Panc1 (cell line): ENCODE results near the gene C1orf74. TPM values are rescaled to one million over a fixed set of nuclear protein-coding genes. Genes with fewer than 3 reads are reported as not detected.

Source experiments
- ATAC-seq: fragments of 200-7000 bp; cut with Tn5 transposase; 2 replicates; pipeline ENCODE4 v1.9.1; 2020; ENCODE audit warnings: mild to moderate bottlenecking, moderate library complexity
- BruUV-seq: library from RNA; stranded (reverse); fragments of 400-500 nt; replicated peaks from 2 replicates; lab custom pipeline; 2021; lab: Mats Ljungman, UMichigan
- CTCF ChIA-PET: fragments of 300-600 bp; sonication (Branson Sonifier 250); formaldehyde crosslinking; loops from one replicate; lab custom pipeline; 2022; ENCODE audit warnings: antibody characterized with exemption; lab: Charles Lee
- POLR2A ChIA-PET: fragments of 300-600 bp; sonication (Branson Sonifier 250); formaldehyde crosslinking; loops from one replicate; lab custom pipeline; 2022; ENCODE audit warnings: antibody characterized with exemption; lab: Charles Lee
- DNase-seq: peaks from one replicate; pipeline ENCODE4 v3.0.0-alpha.2; 2010; ENCODE audit warnings: low read depth, low spot score
- H3K27ac ChIP-seq: 2 replicates; pipeline ENCODE4 v1.5.1; 2011; ENCODE audit warnings: mild to moderate bottlenecking, low read length, inconsistent platforms
- H3K27me3 ChIP-seq: fragments of 200-500 bp; sonication (Bioruptor generic); 2 replicates; pipeline ENCODE4 v1.6.0; 2014; ENCODE audit warnings: low read length, inconsistent platforms; ENCODE audit not compliant: control insufficient read depth, insufficient read depth
- H3K36me3 ChIP-seq: fragments of 200-500 bp; sonication (Bioruptor generic); 2 replicates; pipeline ENCODE4 v1.5.1; 2014; ENCODE audit warnings: inconsistent platforms, mild to moderate bottlenecking, low read length, moderate library complexity; ENCODE audit not compliant: control insufficient read depth, insufficient read depth
- H3K4me1 ChIP-seq: 2 replicates; pipeline ENCODE4 v1.5.1; 2011; ENCODE audit warnings: inconsistent platforms, mild to moderate bottlenecking, low read length, moderate library complexity; ENCODE audit not compliant: control insufficient read depth, insufficient read depth
- H3K4me3 ChIP-seq, 2 experiments: 2 replicates each; pipeline ENCODE4 v1.5.1; 2011 to 2012; ENCODE audit warnings: low read depth in 2 of 2, low read length in 2 of 2, mild to moderate bottlenecking in 2 of 2, inconsistent platforms in 1 of 2, moderate library complexity in 1 of 2
- H3K9me3 ChIP-seq: fragments of 200-500 bp; sonication (Bioruptor generic); 2 replicates; pipeline ENCODE4 v1.5.1; 2014; ENCODE audit warnings: low read depth, mild to moderate bottlenecking, inconsistent platforms, low read length, moderate library complexity; ENCODE audit not compliant: control insufficient read depth, insufficient read depth
- CTCF ChIP-seq: fragments of 450-650 bp; IDR thresholded peaks from 2 replicates; pipeline ENCODE4 v1.5.1; 2017; ENCODE audit warnings: mild to moderate bottlenecking
- POLR2AphosphoS5 ChIP-seq: IDR thresholded peaks from 2 replicates; pipeline ENCODE4 v1.6.1; 2012; ENCODE audit warnings: mild to moderate bottlenecking, low read depth, low read length, moderate library complexity
- REST ChIP-seq, 2 experiments: IDR thresholded peaks; 2 replicates each; pipeline ENCODE4 v1.6.1; 2011 to 2012; ENCODE audit warnings: low read depth in 2 of 2, control low read depth in 1 of 2, low read length in 1 of 2, mild to moderate bottlenecking in 1 of 2, moderate library complexity in 1 of 2; ENCODE audit not compliant: insufficient read depth in 1 of 2
- SIN3A ChIP-seq: IDR thresholded peaks from 2 replicates; pipeline ENCODE4 v1.6.1; 2012; ENCODE audit warnings: low read depth, mild to moderate bottlenecking, low read length, moderate library complexity, borderline replicate concordance; ENCODE audit not compliant: insufficient read depth
- TCF7L2 ChIP-seq: IDR thresholded peaks from 2 replicates; pipeline ENCODE4 v1.6.1; 2011; ENCODE audit warnings: mild to moderate bottlenecking, low read depth, low read length, inconsistent platforms
- in situ Hi-C: cut with HindIII; loops from 2 replicates; pipeline ENCODE4 v1.10.0; 2016; ENCODE audit warnings: low sequenced_read_pairs, low pct_unique_long_range_greater_than_20kb
- intact Hi-C: fragments of 100-400 bp; cut with micrococcal nuclease; formaldehyde crosslinking; loops from one replicate; pipeline ENCODE4 v1.10.0; 2022; ENCODE audit not compliant: unreplicated experiment
- total RNA-seq: library from RNA; stranded (reverse); gene quantifications from one replicate; pipeline ENCODE4 v1.2.1, GENCODE V29; 2021; ENCODE audit not compliant: unreplicated experiment

Gene C1orf74
- total RNA-seq, 1 experiment from 2014 or later = 1.7 TPM

- no peak for ATAC-seq
- CTCF ChIA-PET = no interaction called here
- H3K27ac ChIP-seq = no peak overlapping the region
- H3K27me3 ChIP-seq = no peaks in the 10 kb centered on the region
- no peaks in the 10 kb centered on the region for H3K4me1 ChIP-seq
- DNase-seq = no peak
- TF ChIP-seq TCF7L2 = no peak
- no peak for TF ChIP-seq CTCF
- no peak for TF ChIP-seq REST (IDR thresholded peaks at IDR 0.05; ENCODE audit: insufficient read depth in 1 of 2, low read depth in 2 of 2, low read length in 1 of 2)
- no peak for TF ChIP-seq POLR2AphosphoS5
- TF ChIP-seq SIN3A = no peak
- H3K36me3 ChIP-seq = no peaks in the 10 kb centered on the region
- intact Hi-C loops = no loop called here
- POLR2A ChIA-PET = no interaction called here
- BruUV-seq = no TSS peak
- no peak overlapping the region for H3K4me3 ChIP-seq
- in situ Hi-C loops = no loop called here
- H3K9me3 ChIP-seq = no peaks in the 10 kb centered on the region
Measured at GRCh38 chr1:209778102-209778501, 6.3 kb downstream of the C1orf74 start.

- Histone ChIP-seq H3K4me1 (no peaks in the 10 kb centered on the region), H3K9me3 (no peaks in the 10 kb centered on the region), H3K4me3 (no peak overlapping the region), H3K27me3 (no peaks in the 10 kb centered on the region), H3K27ac (no peak overlapping the region), H3K36me3 (no peaks in the 10 kb centered on the region)
- ATAC-seq = no peak
- DNase-seq = no peak
- in situ Hi-C loops = no loop called here
- TF ChIP-seq REST (IDR thresholded peaks at IDR 0.05; ENCODE audit: insufficient read depth in 1 of 2, low read depth in 2 of 2, low read length in 1 of 2) (no peak), SIN3A (no peak), POLR2AphosphoS5 (no peak), TCF7L2 (no peak), CTCF (no peak)
- CTCF ChIA-PET = no interaction called here
- BruUV-seq = no TSS peak
- POLR2A ChIA-PET = no interaction called here
- intact Hi-C loops = no loop called here
Measured at GRCh38 chr1:209777587-209777986, 6.8 kb downstream of the C1orf74 start.
